T-cell (primary cell): ENCODE data around the gene ARHGEF26. TPM values are rescaled to one million over a fixed set of nuclear protein-coding genes. Genes with fewer than 3 reads are reported as not detected.

Experiments used
- ATAC-seq, 4 experiments: fragments of 200-7000 bp in 3 of 4; fragments of 150-1000 bp in 1 of 4; cut with Tn5 transposase; replicated peaks in 1 of 4; 1 replicate in 3 of 4; 2 replicates in 1 of 4; pipeline ENCODE4 v1.10.0; 2021; ENCODE audit warnings: moderate library complexity in 3 of 4, mild to moderate bottlenecking in 2 of 4, moderate number of reproducible peaks in 1 of 4
- CTCF ChIA-PET, 2 donors: fragments of 300-600 bp; sonication (Branson Sonifier 250); formaldehyde crosslinking; loops; one replicate each; lab custom pipeline; 2022; ENCODE audit warnings: antibody characterized with exemption in 2 of 2; lab: Charles Lee
- POLR2A ChIA-PET, 2 donors: fragments of 300-600 bp; sonication (Branson Sonifier 250); formaldehyde crosslinking; loops; one replicate each; lab custom pipeline; 2022; ENCODE audit warnings: antibody characterized with exemption in 2 of 2; lab: Charles Lee
- DNase-seq, 35 experiments: peaks; one replicate each; pipeline versions ENCODE4 v3.0.0 to v3.0.0-alpha.2; 2013 to 2023
- H3K27ac ChIP-seq: one replicate; pipeline ENCODE4 v1.5.1; 2013; ENCODE audit warnings: low read length
- H3K27me3 ChIP-seq, 2 experiments: replicated peaks in 1 of 2; 1 replicate in 1 of 2; 2 replicates in 1 of 2; pipeline versions ENCODE4 v1.6.1 to v1.7.0; 2013; ENCODE audit warnings: low read length in 1 of 2, mixed read lengths in 1 of 2; ENCODE audit not compliant: control insufficient read depth in 2 of 2, insufficient read depth in 2 of 2; ENCODE audit errors: extremely low read depth in 1 of 2
- H3K36me3 ChIP-seq, 2 donors: 1 replicate in 1 of 2; 2 replicates in 1 of 2; pipeline versions ENCODE4 v1.6.1 to v1.7.0; 2013; ENCODE audit warnings: low read length in 1 of 2; ENCODE audit not compliant: control insufficient read depth in 2 of 2, insufficient read depth in 1 of 2; ENCODE audit errors: extremely low read depth in 1 of 2
- H3K4me1 ChIP-seq, 2 experiments: 1 replicate in 1 of 2; 2 replicates in 1 of 2; pipeline versions ENCODE4 v1.6.1 to v1.7.0; 2013; ENCODE audit warnings: low read length in 2 of 2, mixed read lengths in 1 of 2; ENCODE audit not compliant: insufficient read depth in 2 of 2, control insufficient read depth in 1 of 2; ENCODE audit errors: extremely low read depth in 1 of 2
- H3K4me3 ChIP-seq, 2 donors: 1 replicate in 1 of 2; 2 replicates in 1 of 2; pipeline versions ENCODE4 v1.5.1 to v1.7.0; 2013; ENCODE audit warnings: mild to moderate bottlenecking in 2 of 2, low read length in 1 of 2, moderate library complexity in 1 of 2; ENCODE audit not compliant: control insufficient read depth in 1 of 2; ENCODE audit errors: extremely low read depth in 1 of 2
- H3K9me3 ChIP-seq: 2 replicates; pipeline ENCODE4 v1.7.0; 2013
- H3K27ac Mint-ChIP-seq, 2 donors: one replicate each; pipeline ENCODE4 v1.8.0; 2020 to 2021; ENCODE audit warnings: mild to moderate bottlenecking in 2 of 2, mixed read lengths in 2 of 2
- H3K27me3 Mint-ChIP-seq, 2 donors: one replicate each; pipeline ENCODE4 v1.8.0; 2021 to 2022; ENCODE audit warnings: mixed read lengths in 2 of 2
- H3K36me3 Mint-ChIP-seq: one replicate; pipeline ENCODE4 v1.8.0; 2021; ENCODE audit warnings: mixed read lengths
- H3K4me1 Mint-ChIP-seq, 3 donors: one replicate each; pipeline ENCODE4 v1.8.0; 2020 to 2022; ENCODE audit warnings: mixed read lengths in 3 of 3, mild to moderate bottlenecking in 1 of 3
- H3K4me3 Mint-ChIP-seq, 3 donors: one replicate each; pipeline ENCODE4 v1.8.0; 2020 to 2022; ENCODE audit warnings: mild to moderate bottlenecking in 3 of 3, mixed read lengths in 3 of 3, moderate library complexity in 3 of 3
- H3K9me3 Mint-ChIP-seq, 3 donors: one replicate each; pipeline ENCODE4 v1.8.0; 2020 to 2022; ENCODE audit warnings: mixed read lengths in 3 of 3
- WGBS: methylation state at CpG from one replicate; pipeline ENCODE4 v1.1.5; 2013; ENCODE audit warnings: missing lambda C conversion rate; ENCODE audit not compliant: insufficient coverage; 5-methylcytosine and 5-hydroxymethylcytosine counted together
- total RNA-seq, 35 experiments: library from RNA in 6 of 35; stranded (reverse) in 6 of 35; fragments of 120-200 nt in 1 of 35; gene quantifications; one replicate each; pipeline versions ENCODE4 v1.2.1 to v1.2.4 and lab custom pipeline; 2013 to 2026

Gene ARHGEF26
- total RNA-seq, 5 donors from 2014 or later (not counting 1 experiment from before 2014, with no cell fraction given): 0.12 to 0.29 (median 0.23) TPM

DNA sequence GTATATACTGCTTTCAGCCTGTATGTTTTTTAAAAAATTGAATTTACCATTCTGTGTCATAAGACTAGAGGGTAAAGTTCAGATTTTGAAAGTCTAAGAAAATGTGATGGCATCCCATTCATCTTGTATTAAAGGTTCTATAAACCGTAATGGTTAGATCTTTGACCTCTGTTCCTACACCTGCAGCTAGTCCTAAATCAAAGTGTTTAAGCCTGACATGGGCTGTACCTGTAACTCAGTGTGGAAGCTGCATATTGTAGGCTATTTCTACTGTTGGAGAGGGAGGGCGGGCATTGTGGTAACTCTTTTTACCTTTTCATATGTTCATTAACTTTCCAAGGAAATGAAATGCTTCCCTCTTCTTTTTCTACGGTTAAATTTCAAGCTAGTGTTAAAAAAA is 53.9 kb downstream of the ARHGEF26 start:
- ChIA-PET CTCF (no interaction called here), POLR2A (no interaction called here)
- no peak for DNase-seq
- H3K4me3 Mint-ChIP-seq: no peak overlapping the region
- no peak overlapping the region for H3K27ac Mint-ChIP-seq
- H3K27ac ChIP-seq: no peak overlapping the region
- no CpG with 5 or more reads among the region's 3 CpGs for WGBS
- no peaks in the 10 kb centered on the region for H3K4me1 ChIP-seq
- ATAC-seq: no peak
- H3K4me1 Mint-ChIP-seq: no peaks in the 10 kb centered on the region
- H3K27me3 ChIP-seq: peaks cover 0 to 2% of the 10 kb centered on the region in 2 experiments
- peaks cover 0 to 5% (median 3%) of the 10 kb centered on the region in 3 donors for H3K9me3 Mint-ChIP-seq
- H3K4me3 ChIP-seq: no peak overlapping the region
- H3K9me3 ChIP-seq: no peaks in the 10 kb centered on the region
- H3K36me3 Mint-ChIP-seq: no peaks in the 10 kb centered on the region
- no peaks in the 10 kb centered on the region for H3K36me3 ChIP-seq
- H3K27me3 Mint-ChIP-seq: peaks cover 2 to 3% of the 10 kb centered on the region in 2 donors

DNA sequence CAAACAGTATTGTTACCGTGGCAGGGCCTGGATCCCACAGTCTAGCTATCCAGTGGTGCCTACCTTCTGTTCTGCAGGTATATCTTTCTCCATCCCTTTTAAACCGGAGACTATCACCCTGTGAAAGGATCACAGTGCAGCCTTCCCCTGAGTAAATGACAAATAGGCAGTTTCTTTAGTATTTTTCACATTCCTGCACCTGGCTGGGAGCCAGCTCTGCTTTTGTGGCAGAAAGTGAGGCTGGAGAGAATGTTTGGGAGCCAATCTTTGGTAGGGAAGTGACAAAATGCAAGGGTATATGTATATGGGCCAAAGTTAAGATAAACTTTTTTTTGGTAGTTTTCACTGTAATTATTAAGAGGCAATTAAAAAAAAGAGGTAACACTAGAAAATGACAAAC is 54.8 kb downstream of the ARHGEF26 start:
- POLR2A ChIA-PET: no interaction called here
- ATAC-seq (no peak), DNase-seq (no peak)
- Histone ChIP-seq H3K36me3 (no peaks in the 10 kb centered on the region), H3K27me3 (no peaks in the 10 kb centered on the region), H3K4me3 (no peak overlapping the region), H3K4me1 (no peaks in the 10 kb centered on the region), H3K9me3 (no peaks in the 10 kb centered on the region), H3K27ac (no peak overlapping the region)
- Mint-ChIP-seq H3K27me3 (peaks cover 0 to 3% of the 10 kb centered on the region in 2 donors), H3K27ac (no peak overlapping the region), H3K9me3 (peaks cover 0 to 5% (median 3%) of the 10 kb centered on the region in 3 donors), H3K36me3 (no peaks in the 10 kb centered on the region), H3K4me1 (no peaks in the 10 kb centered on the region), H3K4me3 (no peak overlapping the region)
- WGBS: 71% methylated on average over 1 of the region's 2 CpGs
- CTCF ChIA-PET: no interaction called here

GRCh38 chr3:154177406-154177805 is 56.2 kb downstream of the ARHGEF26 start:
- Mint-ChIP-seq H3K4me3 (no peak overlapping the region), H3K4me1 (no peaks in the 10 kb centered on the region), H3K36me3 (no peaks in the 10 kb centered on the region), H3K27me3 (peaks cover 0 to 5% of the 10 kb centered on the region in 2 donors), H3K9me3 (peaks cover 0 to 5% (median 0%) of the 10 kb centered on the region in 3 donors), H3K27ac (no peak overlapping the region)
- WGBS: no CpG with 5 or more reads among the region's 1 CpG
- no peak for ATAC-seq
- Histone ChIP-seq H3K27me3 (no peaks in the 10 kb centered on the region), H3K4me1 (no peaks in the 10 kb centered on the region), H3K9me3 (no peaks in the 10 kb centered on the region), H3K36me3 (no peaks in the 10 kb centered on the region), H3K4me3 (no peak overlapping the region), H3K27ac (no peak overlapping the region)
- POLR2A ChIA-PET: no interaction called here
- CTCF ChIA-PET: no interaction called here
- no peak for DNase-seq

DNA sequence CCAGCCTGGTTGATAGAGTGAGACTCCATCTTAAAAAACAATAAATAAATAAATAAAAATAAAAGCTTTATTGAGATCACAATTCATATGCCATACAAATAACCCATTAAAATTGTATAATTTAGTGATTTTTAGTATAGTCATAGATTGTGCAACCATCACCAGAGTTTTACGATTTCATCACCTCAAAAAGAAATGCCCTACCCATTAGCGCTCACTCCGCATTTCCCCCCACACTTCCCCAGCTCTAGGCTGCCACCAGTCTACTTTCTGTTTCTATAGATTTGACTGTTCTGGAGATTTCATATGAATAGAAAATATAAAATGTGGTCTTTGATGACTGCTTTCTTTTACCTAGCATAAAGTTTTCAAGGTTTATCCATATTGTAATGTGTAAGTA is 57.0 kb downstream of the ARHGEF26 start:
- no peak for ATAC-seq
- H3K4me3 ChIP-seq: no peak overlapping the region
- DNase-seq: no peak
- no CpG with 5 or more reads among the region's 3 CpGs for WGBS
- Mint-ChIP-seq H3K9me3 (peaks cover 0 to 5% (median 0%) of the 10 kb centered on the region in 3 donors), H3K4me1 (no peaks in the 10 kb centered on the region), H3K36me3 (no peaks in the 10 kb centered on the region), H3K27ac (no peak overlapping the region), H3K27me3 (peaks cover 0 to 11% of the 10 kb centered on the region in 2 donors), H3K4me3 (no peak overlapping the region)
- H3K9me3 ChIP-seq: no peaks in the 10 kb centered on the region
- H3K36me3 ChIP-seq: no peaks in the 10 kb centered on the region
- H3K4me1 ChIP-seq: no peaks in the 10 kb centered on the region
- no peak overlapping the region for H3K27ac ChIP-seq
- no peaks in the 10 kb centered on the region for H3K27me3 ChIP-seq
- ChIA-PET CTCF (no interaction called here), POLR2A (no interaction called here)

GRCh38 chr3:154180836-154181691 is 59.9 kb downstream of the ARHGEF26 start:
- ATAC-seq (no peak), DNase-seq (no peak)
- Histone ChIP-seq H3K27ac (no peak overlapping the region), H3K4me3 (no peak overlapping the region), H3K27me3 (no peaks in the 10 kb centered on the region), H3K4me1 (no peaks in the 10 kb centered on the region), H3K9me3 (no peaks in the 10 kb centered on the region), H3K36me3 (no peaks in the 10 kb centered on the region)
- ChIA-PET POLR2A (no interaction called here), CTCF (interaction anchor here in 1 of 2 donors (0.6 kb wide), 1 partner anchor 38 kb away, joined by 4 read pairs; no protein-coding TSS in a partner anchor)
- Mint-ChIP-seq H3K4me3 (no peak overlapping the region), H3K27ac (no peak overlapping the region), H3K9me3 (peaks cover 0 to 5% (median 0%) of the 10 kb centered on the region in 3 donors), H3K4me1 (no peaks in the 10 kb centered on the region), H3K27me3 (peaks cover 5 to 24% of the 10 kb centered on the region in 2 donors), H3K36me3 (no peaks in the 10 kb centered on the region)
- WGBS: 87% methylated on average over 3 of the region's 10 CpGs

DNA sequence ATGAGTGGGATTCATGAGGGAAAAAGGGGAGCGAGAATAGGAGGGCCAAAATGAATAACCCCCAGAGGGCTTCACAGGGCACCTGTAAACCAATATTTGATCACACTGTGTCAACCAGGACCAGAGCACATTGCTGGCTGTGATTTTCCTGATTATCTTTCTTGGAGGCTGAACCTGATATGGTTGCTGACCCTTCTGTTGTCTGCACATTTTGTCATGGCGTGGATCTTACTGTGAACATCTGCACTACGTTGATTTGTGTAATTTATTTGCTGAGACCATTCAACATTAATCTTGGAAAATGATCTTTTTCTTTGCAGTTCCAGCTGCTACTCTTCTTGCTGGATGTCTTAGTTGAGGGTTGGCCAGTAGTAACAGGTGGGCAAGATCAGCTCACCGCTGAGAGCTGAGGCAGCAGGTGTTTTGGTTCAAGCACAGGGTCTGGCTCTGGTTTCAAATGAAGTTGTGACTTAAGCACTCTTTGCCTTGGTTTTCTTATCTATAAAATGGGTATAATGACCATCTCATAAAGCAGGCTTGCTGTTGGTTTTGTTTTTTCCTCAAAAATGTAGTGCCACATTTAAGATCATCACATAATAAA is 61.2 kb downstream of the ARHGEF26 start:
- Mint-ChIP-seq H3K9me3 (peaks cover 0 to 5% (median 0%) of the 10 kb centered on the region in 3 donors), H3K27ac (no peak overlapping the region), H3K36me3 (no peaks in the 10 kb centered on the region), H3K27me3 (peaks cover 5 to 24% of the 10 kb centered on the region in 2 donors), H3K4me1 (no peaks in the 10 kb centered on the region), H3K4me3 (no peak overlapping the region)
- no peaks in the 10 kb centered on the region for H3K4me1 ChIP-seq
- H3K27me3 ChIP-seq: no peaks in the 10 kb centered on the region
- H3K4me3 ChIP-seq: no peak overlapping the region
- no peak overlapping the region for H3K27ac ChIP-seq
- CTCF ChIA-PET: no interaction called here
- no peak for ATAC-seq
- POLR2A ChIA-PET: no interaction called here
- H3K36me3 ChIP-seq: no peaks in the 10 kb centered on the region
- DNase-seq: no peak
- 35% methylated on average over 2 of the region's 4 CpGs for WGBS
- no peaks in the 10 kb centered on the region for H3K9me3 ChIP-seq
